A673 (cell line): Measurements from ENCODE around the gene FXYD2. TPM values are rescaled to one million over a fixed set of nuclear protein-coding genes. Genes with fewer than 3 reads are reported as not detected.

Experiments
- BruUV-seq: library from RNA; stranded (reverse); fragments of 400-500 nt; replicated peaks from 2 replicates; lab custom pipeline; 2021; lab: Mats Ljungman, UMichigan
- CTCF ChIA-PET: fragments of 300-600 bp; sonication (Branson Sonifier 250); formaldehyde crosslinking; loops from one replicate; lab custom pipeline; 2022; ENCODE audit warnings: antibody characterized with exemption; lab: Charles Lee
- POLR2A ChIA-PET: fragments of 300-600 bp; sonication (Branson Sonifier 250); formaldehyde crosslinking; loops from one replicate; lab custom pipeline; 2022; ENCODE audit warnings: antibody characterized with exemption; ENCODE audit not compliant: low non-redundant PET; lab: Charles Lee
- DNase-seq: peaks from one replicate; pipeline ENCODE4 v3.0.0-alpha.2; 2015; ENCODE audit warnings: low spot score
- H3K27ac ChIP-seq: fragments of 200-600 bp; sonication (generic); 2 replicates; pipeline ENCODE4 v1.5.1; 2016; ENCODE audit warnings: mixed run types, low read depth, mild to moderate bottlenecking, mixed read lengths, antibody characterized with exemption, low read length; ENCODE audit not compliant: poor library complexity, severe bottlenecking
- H3K27me3 ChIP-seq: fragments of 200-600 bp; sonication (generic); replicated peaks from 2 replicates; pipeline ENCODE4 v1.6.1; 2017; ENCODE audit warnings: mixed run types, low read depth, mild to moderate bottlenecking, mixed read lengths, antibody characterized with exemption, low read length; ENCODE audit not compliant: insufficient read depth, poor library complexity
- H3K36me3 ChIP-seq: fragments of 200-600 bp; sonication (generic); 2 replicates; pipeline ENCODE4 v1.6.1; 2016; ENCODE audit warnings: mixed run types, mild to moderate bottlenecking, mixed read lengths, antibody characterized with exemption, low read length; ENCODE audit not compliant: insufficient read depth, poor library complexity, severe bottlenecking
- H3K4me1 ChIP-seq: fragments of 200-600 bp; sonication (generic); 2 replicates; pipeline ENCODE4 v1.6.1; 2017; ENCODE audit warnings: mixed run types, mild to moderate bottlenecking, mixed read lengths, antibody characterized with exemption, low read length; ENCODE audit not compliant: insufficient read depth, poor library complexity, severe bottlenecking
- H3K4me3 ChIP-seq: fragments of 200-600 bp; sonication (generic); 2 replicates; pipeline ENCODE4 v1.5.1; 2016; ENCODE audit warnings: low read depth, mixed run types, mild to moderate bottlenecking, mixed read lengths, low read length; ENCODE audit not compliant: poor library complexity, severe bottlenecking
- H3K9me3 ChIP-seq: fragments of 200-600 bp; sonication (generic); 2 replicates; pipeline ENCODE4 v1.6.1; 2016; ENCODE audit warnings: mixed run types, low read depth, mild to moderate bottlenecking, mixed read lengths, antibody characterized with exemption, low read length; ENCODE audit not compliant: poor library complexity, severe bottlenecking
- EZH2 ChIP-seq: fragments of 200-600 bp; sonication (generic); IDR thresholded peaks from 2 replicates; pipeline ENCODE4 v1.6.1; 2017; ENCODE audit warnings: borderline replicate concordance, low read depth, mild to moderate bottlenecking, mixed read lengths, antibody characterized with exemption, low read length; ENCODE audit not compliant: poor library complexity, severe bottlenecking
- intact Hi-C: fragments of 100-400 bp; cut with micrococcal nuclease; formaldehyde crosslinking; loops from one replicate; pipeline ENCODE4 v1.10.0; 2022; ENCODE audit not compliant: unreplicated experiment
- total RNA-seq: library from RNA; stranded (reverse); gene quantifications from 2 replicates; pipeline ENCODE4 v1.2.3, GENCODE V29; 2021
- TF ChIP-seq, protein P1 (sequence below): fragments of 300-800, 200-600 bp; sonication (generic); conservative IDR thresholded peaks from 2 replicates; pipeline ENCODE4 v1.5.1; 2017; ENCODE audit warnings: low read depth, mild to moderate bottlenecking, antibody characterized with exemption, low read length, moderate library complexity, mixed read lengths

FXYD2 gene
- total RNA-seq, 1 experiment from 2014 or later, result not detected

DNA sequence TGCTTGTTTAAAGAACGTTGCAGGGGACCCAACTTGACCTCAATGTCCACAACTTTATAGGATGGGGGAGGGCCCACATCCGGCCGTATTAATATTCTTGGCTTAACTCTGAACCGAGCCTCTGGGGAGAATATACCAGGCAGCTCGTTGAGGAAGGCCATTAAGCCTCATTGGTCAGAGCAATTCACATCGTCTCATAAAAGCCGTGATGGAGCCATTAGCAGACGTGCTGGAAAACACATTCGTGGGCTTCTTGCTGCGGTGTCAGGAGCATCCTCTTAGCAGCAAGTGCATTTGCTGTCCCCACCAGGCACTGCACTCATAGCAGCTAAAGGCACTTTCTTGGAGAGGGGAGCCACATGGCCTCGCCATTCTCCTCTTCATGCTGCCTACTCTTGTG, 42.4 kb downstream of the FXYD2 start:
- intact Hi-C loops, result no loop called here
- H3K4me3 ChIP-seq, result no peak overlapping the region
- no TSS peak for BruUV-seq
- no peaks in the 10 kb centered on the region for H3K9me3 ChIP-seq
- no peaks in the 10 kb centered on the region for H3K36me3 ChIP-seq
- no peak for TF ChIP-seq EZH2
- TF ChIP-seq, protein P1, sequence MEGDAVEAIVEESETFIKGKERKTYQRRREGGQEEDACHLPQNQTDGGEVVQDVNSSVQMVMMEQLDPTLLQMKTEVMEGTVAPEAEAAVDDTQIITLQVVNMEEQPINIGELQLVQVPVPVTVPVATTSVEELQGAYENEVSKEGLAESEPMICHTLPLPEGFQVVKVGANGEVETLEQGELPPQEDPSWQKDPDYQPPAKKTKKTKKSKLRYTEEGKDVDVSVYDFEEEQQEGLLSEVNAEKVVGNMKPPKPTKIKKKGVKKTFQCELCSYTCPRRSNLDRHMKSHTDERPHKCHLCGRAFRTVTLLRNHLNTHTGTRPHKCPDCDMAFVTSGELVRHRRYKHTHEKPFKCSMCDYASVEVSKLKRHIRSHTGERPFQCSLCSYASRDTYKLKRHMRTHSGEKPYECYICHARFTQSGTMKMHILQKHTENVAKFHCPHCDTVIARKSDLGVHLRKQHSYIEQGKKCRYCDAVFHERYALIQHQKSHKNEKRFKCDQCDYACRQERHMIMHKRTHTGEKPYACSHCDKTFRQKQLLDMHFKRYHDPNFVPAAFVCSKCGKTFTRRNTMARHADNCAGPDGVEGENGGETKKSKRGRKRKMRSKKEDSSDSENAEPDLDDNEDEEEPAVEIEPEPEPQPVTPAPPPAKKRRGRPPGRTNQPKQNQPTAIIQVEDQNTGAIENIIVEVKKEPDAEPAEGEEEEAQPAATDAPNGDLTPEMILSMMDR, result no peak
- ChIA-PET POLR2A (no interaction called here), CTCF (no interaction called here)
- DNase-seq, result no peak
- H3K4me1 ChIP-seq, result no peaks in the 10 kb centered on the region
- peaks cover 83% of the 10 kb centered on the region for H3K27me3 ChIP-seq
- H3K27ac ChIP-seq, result no peak overlapping the region

DNA sequence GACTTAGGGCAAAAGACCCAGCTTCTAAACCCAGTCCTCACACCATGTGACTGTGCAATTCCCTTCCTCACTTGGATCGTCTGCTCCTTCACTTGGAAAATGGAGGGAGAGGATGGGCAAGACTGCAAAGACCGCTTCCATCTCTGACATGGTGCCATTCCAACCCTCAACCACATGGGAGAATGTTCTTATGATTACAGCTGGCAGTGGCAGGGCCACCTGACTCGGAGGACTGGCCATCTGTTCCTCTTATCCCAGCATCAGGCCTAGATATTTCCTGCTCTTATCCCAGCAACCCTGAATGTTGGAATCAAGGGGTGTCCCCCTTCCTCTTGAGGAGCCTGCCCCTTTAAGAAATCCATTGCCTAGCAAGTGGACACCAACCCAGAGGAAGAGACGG, 42.9 kb downstream of the FXYD2 start:
- Histone ChIP-seq H3K36me3 (no peaks in the 10 kb centered on the region), H3K9me3 (no peaks in the 10 kb centered on the region), H3K27ac (no peak overlapping the region), H3K4me3 (no peak overlapping the region), H3K4me1 (no peaks in the 10 kb centered on the region), H3K27me3 (peaks cover 85% of the 10 kb centered on the region)
- no peak for TF ChIP-seq EZH2
- TF ChIP-seq, protein P1, result no peak
- POLR2A ChIA-PET, result no interaction called here
- intact Hi-C loops, result no loop called here
- no TSS peak for BruUV-seq
- no peak for DNase-seq
- CTCF ChIA-PET, result no interaction called here

DNA sequence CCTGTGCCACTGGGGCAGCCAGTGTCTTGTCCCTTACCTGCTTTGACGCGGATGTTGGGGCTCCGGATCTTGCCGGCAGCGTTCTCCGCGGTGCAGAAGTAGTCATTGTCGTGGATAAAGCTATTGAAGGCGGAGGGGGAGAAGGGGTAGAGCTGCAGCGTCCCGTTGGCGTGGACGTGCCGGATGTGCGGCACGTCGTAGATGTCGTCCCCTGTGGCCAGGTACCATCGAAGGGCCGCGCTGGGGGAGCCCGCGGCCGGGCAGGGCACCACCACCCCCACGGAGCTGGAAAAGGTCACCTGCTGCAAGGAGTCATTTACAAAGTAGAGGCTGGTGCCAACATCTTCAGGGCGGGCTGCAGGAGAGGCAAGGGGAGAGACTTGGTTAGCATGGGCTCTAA, 44.1 kb downstream of the FXYD2 start:
- intact Hi-C loops, result no loop called here
- TF ChIP-seq, protein P1, result no peak
- TF ChIP-seq EZH2, result no peak
- ChIA-PET POLR2A (no interaction called here), CTCF (no interaction called here)
- no peak overlapping the region for H3K4me3 ChIP-seq
- H3K4me1 ChIP-seq, result no peaks in the 10 kb centered on the region
- H3K9me3 ChIP-seq, result no peaks in the 10 kb centered on the region
- no peak for DNase-seq
- BruUV-seq, result no TSS peak
- peaks cover 82% of the 10 kb centered on the region for H3K27me3 ChIP-seq
- H3K36me3 ChIP-seq, result no peaks in the 10 kb centered on the region
- no peak overlapping the region for H3K27ac ChIP-seq
